Kidney epithelial cell (primary cell): ENCODE data around the gene FNDC7. TPM values are rescaled to one million over a fixed set of nuclear protein-coding genes. Genes with fewer than 3 reads are reported as not detected.
"Not testable (repeated sequence)": the region's sequence is repeated elsewhere in the genome, so short reads cannot be mapped to it uniquely, and the experiment has no call there.

Source experiments
- DNase-seq: peaks from one replicate; pipeline ENCODE4 v3.0.0-alpha.2; 2010; ENCODE audit warnings: low read depth
- H3K27me3 ChIP-seq: 2 replicates; pipeline ENCODE4 v1.6.0; 2011; ENCODE audit warnings: low read length; ENCODE audit not compliant: control insufficient read depth, insufficient read depth
- H3K36me3 ChIP-seq: 2 replicates; pipeline ENCODE4 v1.5.1; 2011; ENCODE audit warnings: low read length; ENCODE audit not compliant: control insufficient read depth, insufficient read depth
- H3K4me3 ChIP-seq: 2 replicates; pipeline ENCODE4 v1.5.1; 2011; ENCODE audit warnings: low read depth, mild to moderate bottlenecking, control low read depth, low read length
- CTCF ChIP-seq: IDR thresholded peaks from 2 replicates; pipeline ENCODE4 v1.5.1; 2011; ENCODE audit warnings: mild to moderate bottlenecking, moderate library complexity, low read length, control low read depth, inconsistent platforms; ENCODE audit not compliant: insufficient read depth, poor library complexity, severe bottlenecking
- total RNA-seq: library from RNA; depleted of rRNA; stranded (reverse); fragments of >200 nt; gene quantifications from 2 replicates; pipeline ENCODE4 v1.2.3, GENCODE V29; 2015

The FNDC7 gene, protein sequence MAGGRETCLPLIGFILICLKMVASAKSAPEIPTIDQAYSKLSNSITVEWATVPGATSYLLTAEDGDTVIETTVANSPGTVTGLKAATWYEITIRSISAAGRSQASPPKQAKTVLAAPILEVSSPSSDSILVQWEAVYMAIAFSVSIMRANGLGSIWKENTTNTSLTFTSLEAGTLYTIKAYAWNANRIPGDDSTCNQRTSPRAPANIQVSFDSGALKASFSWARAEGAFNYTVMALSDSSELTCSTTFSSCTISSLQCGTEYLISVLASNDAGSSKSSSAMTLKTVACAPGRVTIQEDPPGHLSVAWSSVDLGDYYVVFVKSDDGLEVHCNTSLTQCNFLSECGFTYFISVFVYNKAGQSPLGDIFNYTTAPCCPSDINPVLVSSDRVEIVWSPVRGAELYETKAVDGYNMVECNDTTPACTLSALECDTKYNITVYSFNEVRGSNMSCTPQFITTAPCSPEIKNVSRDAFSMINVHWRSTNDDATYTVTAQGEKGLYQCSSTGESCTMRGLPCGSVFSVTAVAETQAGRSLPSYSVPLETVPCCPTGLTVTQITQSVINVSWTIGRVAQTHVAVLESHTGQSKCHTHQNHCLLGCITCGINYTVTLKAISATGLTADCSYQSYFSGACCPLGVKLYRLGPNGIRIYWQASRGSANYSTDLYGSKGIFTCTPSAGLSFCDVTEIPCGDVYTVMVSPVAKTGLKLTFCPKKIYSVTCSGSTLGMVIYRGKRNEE
- not detected in 2 replicates for total RNA-seq

GRCh38 chr1:108712606-108713150 lies at the start of gene FNDC7:
TSS of gene FNDC7 (plus strand) at chr1:108712908. CDS start at chr1:108712934, 26 bp downstream.
- Histone ChIP-seq H3K4me3 (no peak within 1 kb of the TSS), H3K36me3 (no peaks in the 10 kb centered on the region), H3K27me3 (no peaks in the 10 kb centered on the region)
- TF ChIP-seq CTCF, result no peak
- DNase-seq, result no peak

DNA sequence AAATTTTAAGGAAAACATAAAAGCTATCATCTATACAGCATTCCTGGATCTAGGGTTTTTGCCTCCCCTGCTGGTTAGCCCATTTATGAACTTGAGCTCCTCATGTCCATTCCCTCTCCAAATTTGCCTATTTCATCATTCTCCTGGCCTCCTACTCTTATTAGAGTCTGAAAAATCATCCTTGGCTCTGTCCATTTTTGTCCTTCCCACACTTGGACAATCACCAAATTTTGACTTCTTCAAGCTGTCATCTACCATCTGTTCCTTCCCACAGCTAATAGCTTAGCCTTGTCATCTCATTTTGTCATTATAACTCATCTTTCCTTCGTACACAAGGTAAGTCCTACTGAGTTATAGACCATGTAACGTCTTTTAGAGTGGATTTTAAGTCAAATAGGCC lies 49.6 kb upstream of the FNDC7 start:
- no peaks in the 10 kb centered on the region for H3K27me3 ChIP-seq
- no peaks in the 10 kb centered on the region for H3K36me3 ChIP-seq
- TF ChIP-seq CTCF, result no peak
- H3K4me3 ChIP-seq, result no peak overlapping the region
- no peak for DNase-seq

DNA sequence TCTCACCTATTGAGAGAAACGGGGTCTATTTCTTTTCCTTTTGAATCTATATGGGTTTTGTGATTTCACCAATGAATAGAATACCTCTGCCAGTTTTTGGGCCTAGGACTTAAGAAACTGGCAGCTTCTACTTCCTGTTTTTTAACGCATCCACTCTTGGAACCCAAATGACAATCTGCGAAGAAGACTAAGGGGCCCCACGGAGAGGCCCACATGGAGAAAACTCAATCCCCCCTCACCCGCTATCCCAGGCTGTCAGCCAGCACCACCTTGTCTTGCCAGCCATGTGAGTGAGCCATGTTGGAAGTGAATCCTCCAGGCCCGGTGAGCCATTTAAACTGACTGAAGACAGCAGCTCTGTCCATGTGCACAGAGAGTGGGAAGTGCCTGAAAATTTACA lies 48.2 kb upstream of the FNDC7 start:
- no peak for DNase-seq
- no peaks in the 10 kb centered on the region for H3K27me3 ChIP-seq
- no peak for TF ChIP-seq CTCF
- H3K4me3 ChIP-seq, result no peak overlapping the region
- H3K36me3 ChIP-seq, result no peaks in the 10 kb centered on the region

DNA sequence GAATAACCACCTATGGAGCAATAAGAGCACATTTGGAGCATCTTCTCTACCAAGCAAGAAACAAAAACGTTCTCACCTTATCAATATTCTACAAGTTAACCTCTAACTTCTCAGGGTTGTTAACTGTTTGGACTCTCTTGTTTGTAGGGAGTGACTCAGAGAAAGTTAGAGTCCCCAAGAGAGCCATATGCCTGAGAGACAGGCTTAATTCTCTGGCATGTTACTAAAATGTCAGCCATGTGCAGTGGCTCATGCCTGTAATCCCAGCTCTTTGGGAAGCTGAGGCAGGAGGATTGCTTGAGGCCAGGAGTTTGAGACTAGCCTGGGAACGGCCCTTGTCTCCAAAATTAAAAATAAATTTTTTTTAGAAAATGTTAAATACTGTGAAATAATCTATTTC lies 47.6 kb upstream of the FNDC7 start:
- H3K27me3 ChIP-seq, result no peaks in the 10 kb centered on the region

GRCh38 chr1:108665771-108666170 lies 46.9 kb upstream of the FNDC7 start:
- no peak for TF ChIP-seq CTCF
- DNase-seq, result no peak
- no peaks in the 10 kb centered on the region for H3K27me3 ChIP-seq
- no peaks in the 10 kb centered on the region for H3K36me3 ChIP-seq
- no peak overlapping the region for H3K4me3 ChIP-seq

More for the DNA sequence above, 47.6 kb upstream of the FNDC7 start:
- DNase-seq, result no peak
- H3K4me3 ChIP-seq, result no peak overlapping the region
- H3K36me3 ChIP-seq, result no peaks in the 10 kb centered on the region
- TF ChIP-seq CTCF, result no peak

GRCh38 chr1:108667422-108667821 lies 45.3 kb upstream of the FNDC7 start:
- not testable (repeated sequence) for H3K36me3 ChIP-seq, DNase-seq, H3K4me3 ChIP-seq, H3K27me3 ChIP-seq
